Hepatocyte (in vitro differentiated cells): Measurements from ENCODE around the gene AHNAK. TPM values are rescaled to one million over a fixed set of nuclear protein-coding genes. Genes with fewer than 3 reads are reported as not detected.

Experiments used
- DNase-seq: peaks from one replicate; pipeline ENCODE4 v3.0.0-alpha.2; 2016; ENCODE audit warnings: low spot score
- H2AFZ ChIP-seq: fragments of 200-600 bp; sonication (generic); 2 replicates; pipeline ENCODE4 v1.6.0; 2016; ENCODE audit warnings: antibody characterized with exemption, mild to moderate bottlenecking
- H3K27ac ChIP-seq: fragments of 200-600 bp; sonication (generic); 2 replicates; pipeline ENCODE4 v1.5.1; 2016; ENCODE audit warnings: mild to moderate bottlenecking
- H3K27me3 ChIP-seq: fragments of 200-600 bp; sonication (generic); 2 replicates; pipeline ENCODE4 v1.6.1; 2016
- H3K36me3 ChIP-seq: fragments of 200-600 bp; sonication (generic); replicated peaks from 2 replicates; pipeline ENCODE4 v1.5.1; 2016; ENCODE audit warnings: low read depth; ENCODE audit not compliant: insufficient read depth
- H3K4me1 ChIP-seq: fragments of 200-600 bp; sonication (generic); 2 replicates; pipeline ENCODE4 v1.5.1; 2016; ENCODE audit warnings: mild to moderate bottlenecking, moderate library complexity; ENCODE audit not compliant: insufficient read depth
- H3K4me2 ChIP-seq: fragments of 200-600 bp; sonication (generic); 2 replicates; pipeline ENCODE4 v1.6.0; 2016
- H3K4me3 ChIP-seq: fragments of 200-600 bp; sonication (generic); 2 replicates; pipeline ENCODE4 v1.5.1; 2016; ENCODE audit warnings: mild to moderate bottlenecking
- H3K79me2 ChIP-seq: fragments of 200-600 bp; sonication (generic); 2 replicates; pipeline ENCODE4 v1.6.0; 2017; ENCODE audit warnings: mild to moderate bottlenecking
- H3K9me2 ChIP-seq: fragments of 200-600 bp; sonication (generic); replicated peaks from 2 replicates; pipeline ENCODE4 v1.6.0; 2017; ENCODE audit warnings: mild to moderate bottlenecking; ENCODE audit not compliant: insufficient read depth
- H3K9me3 ChIP-seq: fragments of 200-600 bp; sonication (generic); 2 replicates; pipeline ENCODE4 v1.5.1; 2016; ENCODE audit warnings: low read depth, mild to moderate bottlenecking
- H4K20me1 ChIP-seq: fragments of 200-600 bp; sonication (generic); 2 replicates; pipeline ENCODE4 v1.6.0; 2016; ENCODE audit warnings: mild to moderate bottlenecking; ENCODE audit not compliant: insufficient read depth, poor library complexity, severe bottlenecking
- CTCF ChIP-seq: fragments of 200-600 bp; sonication (generic); IDR thresholded peaks from 2 replicates; pipeline ENCODE4 v1.5.1; 2016; ENCODE audit warnings: antibody characterized with exemption, mild to moderate bottlenecking; ENCODE audit not compliant: poor library complexity
- EZH2 ChIP-seq: fragments of 200-600 bp; sonication (generic); IDR thresholded peaks from 2 replicates; pipeline ENCODE4 v1.6.1; 2016; ENCODE audit warnings: antibody characterized with exemption, mild to moderate bottlenecking, borderline replicate concordance
- EZH2phosphoT487 ChIP-seq: fragments of 200-600 bp; sonication (generic); IDR thresholded peaks from one replicate; pipeline ENCODE4 v1.6.1; 2018; ENCODE audit warnings: antibody characterized with exemption, mild to moderate bottlenecking, low read depth, moderate library complexity; ENCODE audit not compliant: unreplicated experiment, severe bottlenecking
- WGBS: methylation state at CpG from one replicate; pipeline ENCODE4 v1.1.6; 2016; ENCODE audit warnings: low lambda C conversion rate; ENCODE audit errors: missing lambda C conversion rate; 5-methylcytosine and 5-hydroxymethylcytosine counted together
- polyA plus RNA-seq: library from polyadenylated mRNA; unstranded; fragments of >200 nt; fragmentation: Nextera tagmentation; extraction: Ambion mirVana; gene quantifications from 2 replicates; pipeline ENCODE4 v1.2.1, GENCODE V29; 2016
- total RNA-seq: library from RNA; depleted of rRNA; stranded (reverse); fragments of >200 nt; gene quantifications from 2 replicates; pipeline ENCODE4 v1.2.3, GENCODE V29; 2014

The AHNAK gene
- total and polyA plus RNA-seq, 2 experiments from 2014 or later: 47.6 to 237 TPM

DNA sequence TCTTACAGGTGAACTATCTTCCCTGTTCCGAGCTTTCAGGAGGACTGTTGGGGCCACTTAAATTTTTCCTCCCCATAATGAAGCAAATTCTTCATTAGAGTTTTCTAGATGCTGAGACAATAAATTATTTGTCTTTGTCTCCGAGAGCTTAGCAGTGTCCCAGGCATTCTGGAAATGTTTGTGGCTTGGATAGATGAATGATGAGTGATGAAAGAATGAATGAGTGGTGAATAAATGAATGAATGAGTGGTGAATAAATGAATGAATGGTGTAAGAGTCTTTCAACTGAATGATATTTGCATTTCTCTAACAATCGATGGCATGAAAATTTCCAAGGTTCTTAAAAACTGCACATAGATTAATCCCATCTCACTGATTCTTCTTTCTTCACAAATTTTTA, 52.8 kb downstream of the AHNAK start:
- H3K4me3 ChIP-seq: no peak overlapping the region
- H3K4me1 ChIP-seq: no peaks in the 10 kb centered on the region
- 99% methylated on average over 3 of the region's 3 CpGs for WGBS
- no peak overlapping the region for H3K27ac ChIP-seq
- no peak overlapping the region for H3K4me2 ChIP-seq
- no peaks in the 10 kb centered on the region for H4K20me1 ChIP-seq
- no peaks in the 10 kb centered on the region for H3K9me3 ChIP-seq
- no peak overlapping the region for H2AFZ ChIP-seq
- no peaks in the 10 kb centered on the region for H3K9me2 ChIP-seq
- DNase-seq: no peak
- no peaks in the 10 kb centered on the region for H3K79me2 ChIP-seq
- H3K27me3 ChIP-seq: no peaks in the 10 kb centered on the region
- no peaks in the 10 kb centered on the region for H3K36me3 ChIP-seq
- TF ChIP-seq EZH2 (no peak), CTCF (no peak), EZH2phosphoT487 (no peak)

DNA sequence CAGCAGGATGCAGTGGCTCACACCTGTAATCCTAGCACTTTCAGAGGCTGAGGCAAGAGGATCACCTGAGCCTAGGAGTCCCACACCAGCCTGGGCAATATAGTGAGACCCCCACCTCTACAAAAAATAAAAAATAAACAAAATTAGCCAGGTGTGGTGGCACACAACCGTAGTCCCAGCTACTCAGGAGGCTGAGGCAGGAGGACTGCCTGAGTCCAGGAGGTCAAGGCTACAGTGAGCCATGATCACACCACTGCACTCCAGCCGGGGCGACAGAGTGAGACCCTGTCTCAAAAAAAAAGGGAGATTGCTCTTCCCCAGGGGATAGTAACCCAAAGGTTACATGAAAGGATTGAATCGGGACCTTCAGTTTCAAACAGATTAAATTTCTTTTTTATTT, 54.0 kb downstream of the AHNAK start:
- Histone ChIP-seq H3K9me3 (no peaks in the 10 kb centered on the region), H2AFZ (no peak overlapping the region), H3K36me3 (no peaks in the 10 kb centered on the region), H3K4me3 (no peak overlapping the region), H3K79me2 (no peaks in the 10 kb centered on the region), H3K27ac (no peak overlapping the region), H3K9me2 (no peaks in the 10 kb centered on the region), H3K4me2 (no peak overlapping the region), H4K20me1 (no peaks in the 10 kb centered on the region), H3K4me1 (peaks cover 10% of the 10 kb centered on the region), H3K27me3 (no peaks in the 10 kb centered on the region)
- WGBS: 97% methylated on average over 4 of the region's 4 CpGs
- TF ChIP-seq CTCF: no peak
- TF ChIP-seq EZH2: no peak
- TF ChIP-seq EZH2phosphoT487: no peak
- DNase-seq: no peak

DNA sequence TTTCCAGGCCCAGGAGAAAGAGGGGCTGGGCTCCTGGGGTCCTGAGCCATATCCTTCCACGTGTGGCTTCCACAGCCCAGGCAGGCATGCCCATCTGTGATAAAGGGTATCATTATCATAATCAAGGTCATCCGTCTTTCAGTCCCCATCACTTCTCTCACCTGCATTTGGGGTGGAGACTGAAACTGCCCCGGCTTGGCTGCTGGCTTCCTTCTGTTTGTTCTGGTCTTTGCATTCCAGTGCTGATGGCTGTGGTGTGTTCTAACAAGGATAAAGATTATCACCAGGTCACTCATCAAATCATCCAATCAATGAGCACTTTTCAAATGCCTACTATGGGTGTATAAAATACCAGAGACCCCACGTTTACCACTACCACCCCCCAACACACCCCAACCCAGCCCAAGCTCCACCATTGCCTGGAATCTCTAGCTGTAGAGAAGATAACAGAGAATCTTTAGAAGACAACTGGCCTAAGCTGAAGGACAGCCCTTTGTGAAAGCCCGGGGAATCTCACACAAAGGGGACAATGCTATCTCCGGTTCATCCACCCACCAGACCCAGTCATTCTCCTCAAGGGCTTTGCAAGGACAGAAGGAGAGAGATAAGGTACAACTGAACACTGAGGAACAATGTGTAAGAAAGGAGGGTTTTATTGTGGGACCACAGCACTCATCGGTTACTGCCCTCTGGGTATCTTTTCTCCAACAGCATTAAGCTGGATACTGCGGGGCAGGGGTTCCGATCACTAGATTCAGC, 54.9 kb downstream of the AHNAK start:
- Histone ChIP-seq H3K27me3 (no peaks in the 10 kb centered on the region), H3K36me3 (no peaks in the 10 kb centered on the region), H3K9me3 (no peaks in the 10 kb centered on the region), H3K9me2 (no peaks in the 10 kb centered on the region), H3K4me1 (peaks cover 17% of the 10 kb centered on the region), H2AFZ (no peak overlapping the region), H4K20me1 (no peaks in the 10 kb centered on the region), H3K4me3 (no peak overlapping the region), H3K27ac (no peak overlapping the region), H3K4me2 (no peak overlapping the region), H3K79me2 (no peaks in the 10 kb centered on the region)
- no peak for TF ChIP-seq EZH2phosphoT487
- no peak for TF ChIP-seq CTCF
- no peak for TF ChIP-seq EZH2
- no peak for DNase-seq
- 62% methylated on average over 9 of the region's 9 CpGs for WGBS

- Histone ChIP-seq H3K27ac (no peak overlapping the region), H3K9me3 (no peaks in the 10 kb centered on the region), H3K4me2 (no peak overlapping the region), H3K4me1 (peaks cover 17% of the 10 kb centered on the region), H3K79me2 (no peaks in the 10 kb centered on the region), H3K9me2 (no peaks in the 10 kb centered on the region), H4K20me1 (no peaks in the 10 kb centered on the region), H3K36me3 (no peaks in the 10 kb centered on the region), H3K27me3 (no peaks in the 10 kb centered on the region), H2AFZ (no peak overlapping the region), H3K4me3 (no peak overlapping the region)
- WGBS: 95% methylated on average over 4 of the region's 4 CpGs
- DNase-seq: no peak
- TF ChIP-seq EZH2: no peak
- no peak for TF ChIP-seq CTCF
Measured at GRCh38 chr11:62489204-62489603, 57.4 kb downstream of the AHNAK start.
